OCI-M1 (cell line): ENCODE data around the gene ZER1.
A peak's percentile ranks its signal among the peaks of the same experiment; 100 is the strongest.
"Not testable (repeated sequence)": the region's sequence is repeated elsewhere in the genome, so short reads cannot be mapped to it uniquely, and the experiment has no call there.

ENCODE experiments used
- DNase-seq: peaks from one replicate; lab custom pipeline; 2025; lab: John Stamatoyannopoulos, UW

Gene ZER1

GRCh38 chr9:128714586-128715435, 56.9 kb downstream of the ZER1 start:
- DNase-seq, result no peak

- DNase-seq, result no peak
Observed at GRCh38 chr9:128713941-128714573, 57.7 kb downstream of the ZER1 start.

- DNase-seq, result no peak
Observed at GRCh38 chr9:128713411-128713780, 58.3 kb downstream of the ZER1 start.

- DNase-seq, result no peak
Observed at GRCh38 chr9:128712451-128713410, 59.0 kb downstream of the ZER1 start.

- no peak for DNase-seq
Observed at GRCh38 chr9:128707446-128707845, 64.3 kb downstream of the ZER1 start.

- no peak for DNase-seq
Observed at GRCh38 chr9:128706671-128707381, 64.9 kb downstream of the ZER1 start.

- no peak for DNase-seq
Observed at GRCh38 chr9:128706045-128706444, 65.7 kb downstream of the ZER1 start.

- DNase-seq, result no peak
Observed at GRCh38 chr9:128705051-128705965, 66.4 kb downstream of the ZER1 start.

- no peak for DNase-seq
Observed at GRCh38 chr9:128704356-128704670, 67.4 kb downstream of the ZER1 start.

- DNase-seq, result no peak
Observed at GRCh38 chr9:128703616-128704355, 67.9 kb downstream of the ZER1 start.

GRCh38 chr9:128702949-128703615, 68.6 kb downstream of the ZER1 start:
- DNase-seq, result peak; percentile 42

- peak; percentile 91 for DNase-seq
Observed at GRCh38 chr9:128702445-128702948, 69.2 kb downstream of the ZER1 start, which contains the start of gene PKN3. TSS of gene PKN3 (plus strand) at chr9:128702503. CDS start at chr9:128702916, 413 bp downstream.

- no peak for DNase-seq
Observed at GRCh38 chr9:128701227-128701854, 70.4 kb downstream of the ZER1 start.

- DNase-seq, result not testable (repeated sequence)
Observed at GRCh38 chr9:128699096-128699795, 72.5 kb downstream of the ZER1 start.

- no peak for DNase-seq
Observed at GRCh38 chr9:128696923-128697707, 74.6 kb downstream of the ZER1 start.

- DNase-seq, result no peak
Observed at GRCh38 chr9:128694344-128694743, 77.4 kb downstream of the ZER1 start.

- not testable (repeated sequence) for DNase-seq
Observed at GRCh38 chr9:128693738-128694137, 78.0 kb downstream of the ZER1 start.
